AG04450 (cell line): ENCODE data around the gene SNX19. TPM values are rescaled to one million over a fixed set of nuclear protein-coding genes. Genes with fewer than 3 reads are reported as not detected.

ENCODE experiments used
- CTCF ChIA-PET: fragments of 300-600, 350-600 bp; formaldehyde crosslinking; extraction: SDS; loops from one replicate; lab custom pipeline; 2022; ENCODE audit warnings: antibody characterized with exemption, inconsistent platforms; lab: Charles Lee
- POLR2A ChIA-PET: fragments of 350-600 bp; formaldehyde crosslinking; extraction: SDS; loops from one replicate; lab custom pipeline; 2021; ENCODE audit warnings: antibody characterized with exemption, inconsistent platforms; lab: Yijun Ruan, JAX
- DNase-seq: peaks from one replicate; pipeline ENCODE4 v3.0.0-alpha.2; 2011; ENCODE audit warnings: low read depth, low spot score
- H3K27ac ChIP-seq: one replicate; pipeline ENCODE4 v1.5.1; 2012; ENCODE audit warnings: low read depth, low read length, control low read depth
- H3K27me3 ChIP-seq: one replicate; pipeline ENCODE4 v1.6.0; 2012; ENCODE audit warnings: low read length; ENCODE audit not compliant: control insufficient read depth, insufficient read depth
- H3K4me3 ChIP-seq: 2 replicates; pipeline ENCODE4 v1.5.1; 2011; ENCODE audit warnings: mild to moderate bottlenecking, low read depth, low read length, control low read depth
- H3K9me3 ChIP-seq: 2 replicates; pipeline ENCODE4 v1.5.1; 2012; ENCODE audit warnings: low read length; ENCODE audit not compliant: control insufficient read depth, insufficient read depth
- polyA plus RNA-seq: library from polyadenylated mRNA; depleted of rRNA; stranded (reverse); fragments of >200 nt; gene quantifications from 2 replicates; pipeline ENCODE4 v1.2.3, GENCODE V29; 2011
- TF ChIP-seq, protein P1 (sequence below): IDR thresholded peaks from 2 replicates; pipeline ENCODE4 v1.5.1; 2011; ENCODE audit warnings: low read depth, low read length, control low read depth, inconsistent platforms

SNX19 gene
- polyA plus RNA-seq, 1 experiment: 64.9 TPM

DNA sequence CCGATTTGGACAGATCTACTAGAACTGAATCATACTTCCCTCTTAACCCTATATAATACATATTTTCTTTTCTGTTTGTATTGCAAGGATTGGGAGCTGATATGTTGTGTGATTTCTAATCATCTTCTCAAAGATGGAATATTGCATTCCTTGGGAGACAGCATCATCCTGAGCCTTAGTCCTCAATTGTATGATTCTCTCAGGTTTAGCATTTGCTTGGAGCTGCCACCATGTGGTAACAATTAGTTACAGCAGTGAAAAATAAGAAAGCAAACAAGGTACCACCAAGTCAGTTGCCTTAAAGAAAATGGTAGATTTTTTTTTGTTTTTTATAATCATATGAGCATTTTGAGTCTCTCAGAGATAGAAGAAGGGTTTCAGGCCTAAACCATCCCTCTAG, 11.9 kb downstream of the SNX19 start:
- DNase-seq: no peak
- Histone ChIP-seq H3K27me3 (no peaks in the 10 kb centered on the region), H3K9me3 (no peaks in the 10 kb centered on the region), H3K4me3 (no peak overlapping the region), H3K27ac (no peak overlapping the region)
- ChIA-PET POLR2A (no interaction called here), CTCF (interaction anchor here (0.7 to 7.0 kb wide), 6 partner anchors 9 to 770 kb away, joined by 3 to 46 read pairs (median 8); partner anchors contain the start of gene SNX19)
- TF ChIP-seq, protein P1, sequence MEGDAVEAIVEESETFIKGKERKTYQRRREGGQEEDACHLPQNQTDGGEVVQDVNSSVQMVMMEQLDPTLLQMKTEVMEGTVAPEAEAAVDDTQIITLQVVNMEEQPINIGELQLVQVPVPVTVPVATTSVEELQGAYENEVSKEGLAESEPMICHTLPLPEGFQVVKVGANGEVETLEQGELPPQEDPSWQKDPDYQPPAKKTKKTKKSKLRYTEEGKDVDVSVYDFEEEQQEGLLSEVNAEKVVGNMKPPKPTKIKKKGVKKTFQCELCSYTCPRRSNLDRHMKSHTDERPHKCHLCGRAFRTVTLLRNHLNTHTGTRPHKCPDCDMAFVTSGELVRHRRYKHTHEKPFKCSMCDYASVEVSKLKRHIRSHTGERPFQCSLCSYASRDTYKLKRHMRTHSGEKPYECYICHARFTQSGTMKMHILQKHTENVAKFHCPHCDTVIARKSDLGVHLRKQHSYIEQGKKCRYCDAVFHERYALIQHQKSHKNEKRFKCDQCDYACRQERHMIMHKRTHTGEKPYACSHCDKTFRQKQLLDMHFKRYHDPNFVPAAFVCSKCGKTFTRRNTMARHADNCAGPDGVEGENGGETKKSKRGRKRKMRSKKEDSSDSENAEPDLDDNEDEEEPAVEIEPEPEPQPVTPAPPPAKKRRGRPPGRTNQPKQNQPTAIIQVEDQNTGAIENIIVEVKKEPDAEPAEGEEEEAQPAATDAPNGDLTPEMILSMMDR: no peak; the same call in 1 of the 2 replicates

DNA sequence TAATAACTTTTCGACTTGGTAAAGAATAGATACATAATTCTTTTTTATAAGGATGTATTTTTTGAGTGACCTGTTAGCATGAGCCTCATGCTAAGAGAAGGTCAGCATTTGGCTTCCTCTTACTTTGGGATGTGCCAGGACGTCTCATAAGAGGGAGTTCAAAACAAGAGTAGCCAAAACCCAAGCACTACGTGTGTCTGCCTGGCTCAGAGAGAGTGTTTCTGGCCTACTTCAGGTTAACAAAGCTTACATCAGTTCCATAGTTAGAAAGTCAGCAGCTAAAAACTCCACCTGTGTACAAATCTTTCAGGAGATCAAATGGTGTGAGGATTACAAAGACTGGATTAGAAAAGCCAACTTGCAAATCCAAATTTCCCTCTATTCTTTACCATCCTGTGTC, 13.9 kb downstream of the SNX19 start:
- no peak overlapping the region for H3K4me3 ChIP-seq
- no peak for DNase-seq
- ChIA-PET CTCF (interaction anchor here (1.3 to 6.2 kb wide), 2 partner anchors 14 to 471 kb away, joined by 3 to 42 read pairs; partner anchors contain the start of gene SNX19), POLR2A (no interaction called here)
- H3K27me3 ChIP-seq: no peaks in the 10 kb centered on the region
- no peak overlapping the region for H3K27ac ChIP-seq
- TF ChIP-seq, protein P1: no peak
- no peaks in the 10 kb centered on the region for H3K9me3 ChIP-seq

DNA sequence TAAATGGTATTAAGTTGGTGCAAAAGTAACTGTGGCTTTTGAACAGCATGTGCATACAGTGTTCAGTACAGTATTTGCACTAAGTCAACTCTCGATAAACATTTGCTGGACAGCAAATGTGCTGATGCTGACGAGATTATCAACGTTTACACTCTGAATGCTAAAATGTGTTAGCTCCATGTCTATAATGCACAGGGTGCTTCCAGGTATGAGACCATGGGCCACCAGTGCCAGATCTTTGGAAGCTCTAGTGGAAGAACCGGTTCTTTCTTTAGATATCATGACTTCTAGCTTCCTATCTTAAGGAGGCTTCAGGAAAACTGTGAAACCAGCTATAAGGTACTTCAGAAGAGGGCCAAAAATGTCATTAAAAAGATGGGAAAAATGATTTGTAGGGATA, 17.2 kb downstream of the SNX19 start:
- ChIA-PET CTCF (interaction anchor here (1.2 to 4.1 kb wide), 3 partner anchors 10 to 775 kb away, joined by 3 to 27 read pairs (median 4); partner anchors contain the start of gene SNX19), POLR2A (interaction anchor here (1.2 to 1.3 kb wide), 2 partner anchors 10 to 17 kb away, joined by 3 to 4 read pairs; partner anchors contain the start of gene SNX19)
- no peak overlapping the region for H3K27ac ChIP-seq
- no peaks in the 10 kb centered on the region for H3K9me3 ChIP-seq
- TF ChIP-seq, protein P1: no peak
- no peak for DNase-seq
- no peaks in the 10 kb centered on the region for H3K27me3 ChIP-seq
- no peak overlapping the region for H3K4me3 ChIP-seq

DNA sequence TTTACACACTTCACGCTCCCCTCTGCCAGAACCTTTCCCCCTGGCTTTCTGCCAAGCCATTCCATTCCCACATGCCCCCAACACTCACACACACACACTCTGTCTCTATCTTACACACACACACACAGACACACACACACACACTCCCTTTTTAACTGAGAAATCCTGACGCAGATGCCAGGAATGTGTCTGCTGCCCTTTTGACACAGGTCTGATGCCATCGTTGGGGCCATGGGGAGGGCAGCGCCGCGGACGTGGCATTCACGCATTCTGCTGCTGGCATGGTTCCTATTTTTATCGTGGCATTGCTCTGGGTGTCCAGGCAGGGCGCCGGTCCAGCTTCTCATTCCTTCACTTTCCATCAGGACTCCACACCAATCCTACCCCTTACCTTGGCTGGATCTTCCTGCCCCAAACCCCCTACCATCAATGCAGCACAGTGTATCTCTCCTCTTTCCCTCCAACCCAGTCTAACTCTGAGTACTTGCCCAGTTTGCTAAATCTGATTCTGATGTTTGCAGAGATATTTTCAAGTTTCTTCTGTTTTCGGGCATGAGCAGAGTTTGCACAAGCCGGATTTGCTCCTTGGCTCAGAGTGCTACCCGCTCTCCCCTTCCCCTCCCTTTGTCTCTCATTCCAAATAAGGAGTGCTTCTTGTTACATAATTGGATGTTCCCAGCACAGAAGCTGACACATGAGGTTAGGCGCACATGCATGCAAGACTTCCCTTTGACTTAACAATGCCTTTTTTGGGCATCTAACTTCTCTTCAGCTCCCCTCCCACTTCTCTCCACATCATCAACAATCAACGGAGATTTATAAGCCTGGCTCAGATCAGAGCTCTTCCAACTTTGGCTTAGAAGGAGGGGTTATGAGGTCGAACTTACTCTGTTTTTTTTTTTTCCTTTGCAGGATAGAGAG, 18.8 kb downstream of the SNX19 start:
- Histone ChIP-seq H3K9me3 (no peaks in the 10 kb centered on the region), H3K27me3 (no peaks in the 10 kb centered on the region), H3K4me3 (peak overlapping the region; percentile 34), H3K27ac (peak overlapping the region; percentile 98)
- DNase-seq: peak; percentile 96
- ChIA-PET POLR2A (interaction anchor here (0.5 to 2.1 kb wide), 5 partner anchors 11 to 464 kb away, joined by 3 to 15 read pairs (median 5); partner anchors contain the start of gene SNX19), CTCF (interaction anchor here (0.6 to 8.5 kb wide), 6 partner anchors 19 to 471 kb away, joined by 3 to 166 read pairs (median 18); partner anchors contain the start of gene SNX19)
- TF ChIP-seq, protein P1: no peak
